HG03045 (cell line): ENCODE measurements around the gene GRPEL1.
"Not testable (repeated sequence)": the region's sequence is repeated elsewhere in the genome, so short reads cannot be mapped to it uniquely, and the experiment has no call there.

ENCODE experiments used
- ATAC-seq: cut with Tn5 transposase; IDR thresholded peaks from one replicate; pipeline ENCODE4 v1.9.1; 2021; ENCODE audit warnings: mild to moderate bottlenecking, moderate library complexity; ENCODE audit not compliant: unreplicated experiment

The GRPEL1 gene

DNA sequence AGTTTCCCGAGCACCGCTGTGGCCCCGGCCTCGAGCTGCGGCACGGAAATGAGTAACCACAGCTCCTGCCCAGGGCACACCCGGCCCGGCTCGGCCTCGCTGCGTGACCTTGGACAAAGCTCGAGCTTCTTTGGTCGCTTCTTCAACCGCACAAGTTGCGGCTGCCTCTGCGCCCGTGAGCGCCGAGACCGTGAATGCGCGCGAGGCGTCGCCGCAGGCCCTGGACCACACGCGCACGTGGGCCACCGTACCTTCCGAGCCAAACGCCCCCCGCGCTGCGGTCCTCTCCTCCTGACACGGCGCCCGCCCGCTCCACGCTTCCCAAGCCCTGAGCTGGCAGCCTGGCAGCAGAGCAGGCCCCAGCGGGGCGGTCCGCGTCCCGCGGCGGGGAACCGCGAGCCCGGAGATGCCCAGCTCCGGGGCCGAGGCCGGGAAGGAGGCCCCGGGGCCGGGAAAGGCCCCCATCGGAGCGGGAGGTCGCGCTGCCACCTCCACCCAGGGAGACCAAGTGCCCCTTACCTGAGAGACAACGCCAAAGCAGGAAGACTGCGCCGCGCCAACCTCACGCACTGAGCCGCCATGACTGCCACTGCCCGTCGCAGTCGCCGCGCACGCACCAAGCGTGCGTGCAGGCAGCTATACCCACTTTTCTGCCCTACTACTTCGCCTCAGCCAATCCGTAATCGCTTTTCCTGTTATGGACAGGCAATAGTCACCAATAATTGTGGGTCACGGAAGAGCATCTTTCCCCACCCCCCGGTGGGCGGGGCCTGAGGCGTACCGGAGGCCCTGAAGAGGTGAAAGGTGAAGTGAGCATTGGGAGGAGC, at the start of gene GRPEL1:
Gene GRPEL1 (minus strand): TSS at position 613 of the 827 bp plus-strand sequence. CDS start 32 bp downstream, at position 581.
- peak; percentile 87 for ATAC-seq

DNA sequence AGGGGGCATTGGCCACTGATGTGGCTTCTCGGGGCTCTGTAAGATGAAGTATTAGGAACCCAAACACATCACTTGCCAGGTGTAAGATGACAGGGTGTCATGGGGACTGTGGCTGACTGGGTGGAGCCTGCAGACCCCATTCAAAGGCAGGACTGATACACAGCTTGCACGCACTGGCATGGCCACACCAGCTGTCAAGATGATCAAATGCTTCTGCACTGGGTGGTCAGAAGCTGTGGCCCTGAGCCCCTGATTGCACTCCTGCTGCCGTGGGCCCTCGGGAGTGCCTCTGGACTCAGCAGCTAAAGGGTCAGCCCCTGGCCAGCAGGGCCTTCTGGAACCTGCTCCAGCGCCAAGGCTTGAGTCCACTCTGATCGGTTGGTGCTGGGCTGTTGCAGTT, 48.8 kb upstream of the GRPEL1 start:
- no peak for ATAC-seq

DNA sequence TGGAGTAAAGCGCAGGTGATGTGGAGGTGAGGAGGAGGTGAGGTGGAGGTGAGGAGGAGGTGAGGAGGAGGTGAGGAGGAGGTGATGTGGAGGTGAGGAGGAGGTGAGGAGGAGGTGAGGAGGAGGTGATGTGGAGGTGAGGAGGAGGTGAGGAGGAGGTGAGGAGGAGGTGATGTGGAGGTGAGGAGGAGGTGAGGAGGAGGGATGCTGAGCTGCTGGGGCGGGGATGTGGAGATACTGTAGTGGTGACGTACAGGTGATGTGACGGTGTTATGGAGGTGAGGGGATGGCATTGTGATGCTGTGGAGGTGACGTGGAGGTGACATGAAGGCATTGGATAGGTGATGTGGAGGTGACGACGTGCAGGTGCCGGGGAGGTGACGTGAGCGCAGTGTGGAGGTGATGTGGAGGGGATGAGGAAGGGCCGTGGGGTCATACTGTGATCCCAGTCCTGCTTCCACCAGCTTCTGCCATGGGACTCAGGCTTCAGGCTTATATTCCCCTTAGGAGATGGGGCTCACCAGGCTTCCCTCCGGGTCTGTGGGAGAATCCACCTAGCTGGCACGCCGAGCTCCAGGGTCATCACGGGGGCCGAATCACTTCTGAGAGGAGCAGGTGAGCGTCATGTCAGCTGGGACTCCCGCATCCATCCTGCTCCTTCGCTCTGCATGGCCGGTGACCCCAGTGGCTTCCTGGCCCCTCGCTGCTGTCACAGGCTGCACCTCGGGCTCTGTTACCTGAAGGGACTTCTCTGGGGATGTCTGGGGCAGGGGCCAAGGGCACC, 47.9 kb upstream of the GRPEL1 start:
- no peak for ATAC-seq

DNA sequence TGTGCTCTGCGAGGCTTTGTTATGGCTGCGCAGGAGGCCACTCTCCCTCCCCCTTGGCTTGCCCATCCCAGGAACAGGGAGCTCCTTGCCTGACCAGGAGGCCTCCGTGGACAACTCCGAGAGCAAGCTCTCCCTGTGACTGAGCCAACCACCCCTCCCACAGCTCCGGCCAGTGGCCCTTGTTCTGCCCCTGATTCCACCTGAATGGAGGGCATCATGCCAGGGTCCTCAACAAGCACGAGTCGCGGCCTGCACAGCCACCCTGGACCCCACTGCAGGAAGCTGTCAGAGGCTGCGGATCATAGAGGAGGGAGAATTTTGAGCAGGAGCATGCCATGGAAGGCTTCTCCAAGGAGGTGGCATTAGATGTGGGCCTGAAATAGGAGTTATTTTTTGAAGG, 44.8 kb upstream of the GRPEL1 start:
- ATAC-seq = no peak

DNA sequence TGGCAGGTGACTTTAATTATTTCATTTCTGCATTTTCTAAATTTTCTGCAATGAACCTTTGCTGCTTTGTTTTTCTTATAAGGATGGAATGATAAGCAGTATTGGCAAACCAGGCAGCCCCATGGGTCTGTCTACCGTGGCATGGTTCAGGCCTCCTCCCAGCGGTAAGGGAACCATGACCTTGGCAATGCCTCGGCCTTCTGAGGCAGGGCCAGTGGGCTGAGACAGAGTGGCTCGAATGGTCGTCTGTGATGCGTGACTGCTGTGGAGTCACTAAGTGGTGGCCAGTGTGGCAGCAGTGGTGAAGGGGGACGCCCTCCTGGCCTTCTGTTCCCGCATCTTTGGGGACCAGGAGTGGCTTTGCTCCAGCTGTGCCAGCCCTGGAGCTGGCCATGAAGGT, 43.6 kb upstream of the GRPEL1 start:
- ATAC-seq = no peak

DNA sequence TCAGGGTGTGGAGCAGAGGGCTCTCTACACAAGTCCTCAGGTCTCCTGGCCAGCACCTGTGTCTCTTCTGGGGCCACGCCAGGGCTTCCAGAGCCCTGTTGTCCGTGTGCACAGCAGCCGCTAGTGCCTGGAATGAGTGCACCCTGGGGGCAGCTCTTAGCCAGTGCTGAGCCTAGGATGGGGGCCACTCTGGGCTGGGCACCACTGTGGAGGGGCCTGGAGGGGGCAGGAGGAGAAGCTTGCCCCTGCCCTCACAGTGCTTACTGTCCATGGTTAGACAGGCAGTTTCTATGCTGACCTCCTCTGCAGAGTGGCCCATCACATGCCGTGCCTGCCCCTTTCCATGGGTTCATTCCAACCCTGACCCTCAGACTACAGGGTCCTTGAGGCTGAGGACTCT, 42.7 kb upstream of the GRPEL1 start:
- ATAC-seq = no peak

DNA sequence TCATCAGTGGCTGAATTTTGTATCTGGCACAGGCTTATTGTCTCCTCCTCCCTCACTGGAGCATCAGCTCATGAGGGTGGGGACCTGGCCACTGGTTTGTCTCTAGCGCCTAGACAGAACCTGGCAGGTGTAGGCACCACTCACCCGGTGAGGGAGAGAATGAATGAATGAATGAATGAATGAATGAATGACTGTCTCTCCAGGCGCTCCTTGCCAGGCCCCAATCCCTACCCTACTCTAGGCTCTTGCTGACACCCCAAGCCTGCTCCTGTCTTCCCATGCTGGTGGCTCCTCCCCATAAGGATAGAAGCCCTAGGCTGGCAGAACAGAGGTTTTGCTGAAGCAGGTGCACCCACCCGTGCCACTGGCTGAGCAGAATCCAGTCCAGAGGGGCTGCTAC, 41.3 kb upstream of the GRPEL1 start:
- ATAC-seq = no peak

DNA sequence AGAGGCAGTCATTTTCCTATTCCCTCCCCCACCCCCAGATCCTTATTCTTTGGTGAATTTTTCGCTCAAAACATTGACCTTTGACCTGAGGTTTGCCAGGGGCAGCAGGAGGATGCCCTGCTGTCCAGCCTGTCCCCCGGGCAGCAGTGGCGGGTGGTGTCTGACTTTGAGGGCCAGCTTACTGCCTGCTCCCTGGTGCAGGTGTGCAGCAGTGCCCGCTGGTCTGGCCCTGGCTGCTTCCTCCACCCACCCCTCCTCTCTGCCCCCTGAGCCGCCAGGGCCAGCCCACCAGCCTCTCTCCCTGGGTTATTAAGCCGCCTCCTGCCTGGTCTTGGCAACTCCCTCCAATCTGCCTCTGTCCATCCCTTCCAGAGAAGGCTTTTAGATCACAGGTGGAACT, 40.8 kb upstream of the GRPEL1 start:
- no peak for ATAC-seq

DNA sequence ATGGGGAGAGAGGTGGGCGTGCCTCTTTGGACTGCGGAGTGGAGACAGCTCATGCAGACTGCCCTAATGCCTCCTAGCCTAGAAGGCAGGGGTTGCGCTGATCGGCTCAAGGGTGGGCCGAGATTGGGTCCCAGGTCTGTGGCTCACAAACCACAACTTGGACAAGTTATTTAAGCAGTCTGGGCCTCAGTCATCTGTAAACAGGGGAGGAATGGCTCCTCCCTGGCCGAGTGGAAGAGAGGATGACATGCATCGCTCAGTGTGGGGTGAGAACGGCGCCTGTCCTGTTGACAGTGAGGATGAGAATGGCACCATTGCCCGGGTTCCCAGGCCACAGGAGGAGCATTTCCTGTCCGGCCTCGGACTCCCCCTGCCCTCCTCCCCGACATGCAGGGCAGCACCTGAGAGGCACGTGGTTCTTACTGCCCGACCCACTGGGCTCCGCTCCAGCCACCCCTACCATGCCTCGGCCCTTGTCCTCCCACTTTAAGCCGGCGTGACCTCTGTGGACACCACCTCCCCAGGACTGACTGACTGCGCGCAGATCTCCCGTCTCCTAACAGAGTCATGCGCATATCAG, 40.3 kb upstream of the GRPEL1 start:
- ATAC-seq = no peak

DNA sequence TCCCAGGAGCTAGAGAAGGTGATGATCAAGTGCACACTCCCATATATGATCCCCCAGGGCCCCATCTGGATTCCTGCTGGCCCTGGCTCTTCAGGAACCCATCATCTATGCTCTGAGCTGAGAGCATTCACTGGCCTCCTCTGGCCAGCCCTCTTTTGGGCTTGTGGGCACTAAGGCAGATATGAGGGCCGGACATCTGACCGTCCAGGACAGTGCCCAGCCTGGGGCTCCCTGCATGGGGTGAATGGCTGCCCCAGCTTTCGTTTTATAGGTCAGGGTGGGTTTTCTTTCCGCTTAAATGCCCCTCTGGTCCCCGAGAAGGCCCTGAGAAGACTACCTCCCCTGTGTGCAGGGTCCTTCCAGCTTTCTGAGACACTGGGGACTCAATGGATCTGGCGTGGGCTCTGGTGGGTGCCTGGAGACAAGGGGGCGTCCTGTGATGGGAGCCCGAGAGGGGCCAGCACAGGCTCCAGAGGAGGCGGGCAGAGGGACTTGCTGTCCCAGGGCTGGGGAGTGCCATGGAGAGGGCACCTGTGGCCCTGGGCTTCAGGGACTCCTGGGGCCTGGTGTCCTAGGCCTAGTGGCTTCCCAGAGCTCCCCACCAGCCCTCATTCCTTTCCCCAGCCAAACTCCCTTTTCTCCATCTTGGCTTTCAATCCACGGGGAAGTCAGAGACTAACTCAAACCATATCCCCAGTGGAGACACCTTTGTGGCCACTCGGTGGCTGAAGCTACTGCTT, 39.5 kb upstream of the GRPEL1 start:
- ATAC-seq = no peak

DNA sequence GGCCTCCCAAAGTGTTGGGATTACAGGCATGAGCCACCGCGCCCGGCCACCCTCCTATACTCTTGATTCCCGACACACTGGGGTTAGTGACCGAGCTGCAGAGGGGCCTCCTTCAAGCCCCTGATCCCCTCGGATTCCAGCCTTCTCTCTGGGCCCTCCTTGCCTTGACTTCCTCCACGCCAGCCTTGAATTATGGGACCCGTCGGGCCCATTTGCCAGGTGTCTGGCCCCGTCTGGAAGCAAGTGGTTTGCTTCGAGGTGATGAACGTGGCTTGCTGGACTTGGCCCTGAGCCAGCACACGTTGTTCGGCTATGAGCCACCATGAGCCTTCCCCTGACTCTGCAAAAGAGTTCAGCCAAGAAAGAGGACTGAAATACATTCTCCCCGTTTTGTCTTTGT, 37.4 kb upstream of the GRPEL1 start:
- ATAC-seq = no peak

DNA sequence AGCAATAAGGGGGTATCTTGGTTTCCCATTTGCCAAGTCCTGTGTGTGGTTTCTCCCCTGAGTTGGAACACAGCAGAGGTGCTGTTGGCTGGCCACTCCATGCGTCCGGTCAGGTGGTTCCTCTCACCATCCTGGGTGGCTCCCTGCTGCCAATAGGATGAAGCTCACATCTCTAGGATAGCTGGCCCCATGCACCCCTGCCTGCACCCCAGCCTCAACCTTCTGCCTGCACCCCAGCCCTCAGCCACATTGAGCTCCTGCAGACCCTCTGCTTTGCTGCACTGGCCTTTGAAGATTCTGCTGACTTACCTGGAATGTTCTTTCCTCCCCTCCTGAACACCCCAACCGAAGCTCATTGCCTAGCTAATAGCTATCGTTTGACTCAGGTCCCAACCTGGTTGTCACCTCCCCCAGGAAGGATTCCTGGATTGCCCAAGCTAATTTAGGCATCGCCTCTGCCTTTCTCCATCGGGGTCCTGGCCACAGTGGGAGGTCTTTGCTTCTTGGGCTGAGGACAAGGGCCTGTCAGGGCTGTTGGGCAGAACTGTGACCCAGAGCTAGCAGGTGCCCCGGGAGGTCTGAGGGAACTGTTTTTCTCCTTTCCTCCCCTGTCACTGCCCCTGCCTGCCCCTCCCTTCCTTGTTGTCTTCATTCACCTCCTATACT, 36.6 kb upstream of the GRPEL1 start:
- ATAC-seq = no peak

DNA sequence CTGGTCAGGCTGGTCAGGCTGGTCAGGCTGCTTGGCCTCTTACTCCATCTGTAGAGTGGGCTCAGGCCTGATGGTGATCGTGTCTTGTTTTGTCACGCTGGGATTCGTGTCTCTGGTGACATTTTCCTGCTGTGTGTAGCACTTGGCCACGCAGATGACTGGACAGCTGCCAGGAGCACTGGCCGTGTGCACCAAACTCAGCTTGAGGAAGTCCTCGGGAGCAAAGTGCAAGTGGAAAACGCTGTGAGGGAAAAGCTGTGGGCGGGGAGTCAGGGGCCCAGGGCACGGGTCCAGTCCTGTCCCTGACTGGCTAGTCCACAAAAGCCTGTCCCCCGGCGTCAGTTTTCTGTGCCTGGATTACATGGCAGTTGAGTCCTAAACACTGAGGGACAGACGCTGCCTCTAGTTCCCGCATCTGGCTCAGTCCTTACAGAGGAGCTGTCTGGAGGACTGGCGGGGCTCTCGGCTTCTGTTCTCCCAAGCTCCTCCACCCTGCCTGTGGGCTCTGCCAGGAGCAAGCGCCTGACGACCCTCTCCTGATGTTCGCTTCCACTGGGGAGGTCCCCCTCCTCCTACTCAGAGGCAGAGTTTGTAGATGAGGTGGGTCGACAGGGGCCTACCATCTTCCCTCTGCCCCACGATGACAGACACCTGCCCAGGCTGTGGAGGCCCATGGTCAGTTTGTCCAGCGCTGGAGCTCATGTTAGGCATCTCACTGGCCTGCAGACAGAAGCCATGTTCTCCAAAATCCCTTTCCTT, 35.9 kb upstream of the GRPEL1 start:
- ATAC-seq = no peak

DNA sequence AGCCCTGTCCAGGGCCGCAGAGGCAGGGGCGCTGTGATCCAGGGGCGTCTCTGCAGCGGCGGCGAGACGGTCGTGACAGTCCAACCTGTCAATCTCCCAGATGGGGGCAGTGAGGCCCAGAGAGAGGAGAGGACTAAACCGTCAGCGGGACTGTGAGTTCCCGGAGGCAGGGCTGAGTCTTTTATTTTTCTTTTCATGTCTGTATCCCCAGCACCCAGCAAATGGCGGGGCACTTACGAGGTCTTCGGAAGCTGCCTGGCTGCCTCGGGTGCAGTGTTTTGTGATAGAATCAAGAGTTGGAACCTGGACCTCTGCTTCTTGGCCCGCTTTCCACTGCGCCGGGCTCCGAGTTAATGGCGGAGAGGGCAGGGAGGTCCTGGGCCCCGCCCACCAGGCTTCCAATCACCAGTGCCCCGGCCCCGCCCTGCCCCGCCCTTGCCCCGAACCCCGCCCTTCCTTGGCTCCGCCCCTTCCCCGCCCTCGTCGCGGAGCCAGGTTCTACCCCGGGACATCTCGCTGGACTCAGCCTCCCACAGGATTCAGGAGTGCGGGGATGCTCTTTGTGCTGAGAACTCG, 35.3 kb upstream of the GRPEL1 start:
- ATAC-seq = peak; percentile 87

DNA sequence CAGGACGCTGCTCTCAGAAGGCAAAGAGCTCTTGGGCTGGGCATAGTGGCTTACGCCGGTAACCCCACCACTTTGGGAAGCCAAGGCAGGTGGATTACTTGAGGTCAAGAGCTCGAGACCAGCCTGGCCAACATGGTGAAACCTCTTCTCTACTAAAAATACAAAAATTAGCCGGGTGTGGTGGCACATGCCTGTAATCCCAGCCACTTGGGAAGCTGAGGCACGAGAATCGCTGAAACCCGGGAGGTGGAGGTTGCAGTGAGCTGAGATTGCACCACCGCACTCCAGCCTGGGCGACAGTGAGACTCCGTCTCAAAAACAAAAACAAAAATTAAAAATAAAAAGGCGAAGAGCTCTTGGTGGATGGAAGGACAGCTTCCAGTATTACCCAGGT, 34.6 kb upstream of the GRPEL1 start:
- not testable (repeated sequence) for ATAC-seq

DNA sequence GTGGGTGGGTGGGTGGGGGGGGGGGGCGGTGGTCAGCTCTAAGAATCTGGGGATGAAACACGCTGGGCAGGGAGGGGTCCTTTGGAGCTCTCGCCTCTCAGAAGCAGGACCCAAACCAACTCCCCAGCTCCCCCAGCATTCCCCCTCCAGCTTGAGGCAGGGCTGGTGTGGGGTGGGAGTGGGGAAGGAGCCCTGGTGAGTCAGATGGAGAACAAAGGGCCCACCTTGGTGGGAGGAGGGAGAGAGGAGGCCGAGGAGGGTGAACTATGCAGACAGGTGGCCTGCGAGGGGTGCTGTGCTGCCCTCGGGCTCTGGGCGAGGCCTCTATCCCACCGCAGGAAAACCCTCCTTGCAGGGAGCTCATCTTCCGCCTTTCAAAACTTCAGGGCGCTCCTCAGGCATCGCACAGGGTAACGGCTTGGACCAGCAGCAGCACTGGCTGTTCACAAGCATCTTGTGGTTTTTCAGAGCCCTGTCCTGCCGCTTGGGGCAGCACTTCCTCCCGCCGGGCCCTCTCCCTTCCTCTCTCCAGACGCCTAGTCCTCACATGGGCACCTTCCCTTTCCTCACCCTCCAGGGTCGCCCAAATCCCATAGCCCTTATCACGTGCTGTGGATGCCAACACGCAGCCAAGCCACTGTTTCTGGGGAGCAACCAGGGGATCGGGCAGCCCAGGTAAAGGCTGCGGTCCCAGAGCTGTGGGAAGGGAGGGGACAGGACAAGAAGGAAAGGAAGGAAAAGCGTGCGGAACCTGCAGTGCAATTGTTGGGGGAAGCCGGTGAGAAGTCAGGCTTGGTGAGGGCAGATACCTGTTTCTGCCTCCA, 34.0 kb upstream of the GRPEL1 start:
- peak; percentile 54 for ATAC-seq

DNA sequence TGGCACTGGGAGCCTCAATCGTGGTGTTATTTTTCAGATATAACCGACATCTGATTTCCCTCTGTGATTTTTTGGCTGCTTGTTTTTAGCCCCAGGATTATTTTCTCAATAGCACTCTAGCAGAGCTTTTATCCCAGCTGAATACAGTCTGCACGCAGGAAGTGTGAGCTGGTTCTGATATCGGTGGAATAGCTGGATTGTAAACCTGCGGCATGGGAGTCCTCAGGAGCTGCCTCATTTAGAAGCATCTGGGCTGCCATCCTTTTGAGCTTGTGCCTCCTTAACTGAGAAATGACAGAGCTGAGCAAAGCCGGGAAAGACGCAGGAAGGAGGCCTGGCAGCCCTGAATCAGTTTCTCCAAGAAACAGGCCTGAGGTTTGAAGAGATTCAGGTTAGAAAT, 28.4 kb upstream of the GRPEL1 start:
- ATAC-seq = no peak

DNA sequence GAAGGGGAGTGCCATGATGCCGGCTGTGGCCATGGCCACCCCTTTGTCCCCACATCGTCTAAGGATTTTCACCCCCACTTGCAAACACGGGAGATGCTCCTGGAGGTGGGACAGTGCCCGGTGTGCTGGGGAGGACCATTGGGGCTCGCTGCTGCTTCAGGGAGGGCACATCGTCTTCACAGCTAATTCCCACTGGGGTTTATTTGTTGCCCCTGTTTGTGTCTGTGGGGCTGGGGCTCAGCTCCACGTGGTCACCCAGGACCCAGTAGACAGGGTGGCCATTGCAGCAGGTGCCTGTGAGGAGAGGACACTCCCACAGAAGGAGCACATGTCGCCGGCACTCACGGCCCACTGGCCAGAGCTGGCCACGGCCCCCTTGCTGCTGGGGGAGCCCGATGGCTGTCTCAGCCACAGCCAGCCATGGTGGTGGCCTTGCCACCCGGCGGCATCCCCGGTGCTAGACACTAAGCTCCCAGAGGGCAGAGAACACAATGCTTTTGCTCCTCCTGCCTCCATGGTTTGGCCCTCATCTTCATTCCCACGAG, 27.8 kb upstream of the GRPEL1 start:
- ATAC-seq = no peak
